CD14-positive monocyte (primary cell): ENCODE results near the gene SULT1B1. TPM values are rescaled to one million over a fixed set of nuclear protein-coding genes. Genes with fewer than 3 reads are reported as not detected.

Experiments used
- DNase-seq, 3 donors: peaks; one replicate each; pipeline ENCODE4 v3.0.0-alpha.2; 2011 to 2022
- H2AFZ ChIP-seq: 2 replicates; pipeline ENCODE4 v1.6.0; 2012; ENCODE audit warnings: mild to moderate bottlenecking, low read depth, low read length, inconsistent platforms; ENCODE audit not compliant: insufficient read depth, poor library complexity, severe bottlenecking
- H3K27ac ChIP-seq, 2 donors: 1 replicate in 1 of 2; 2 replicates in 1 of 2; pipeline ENCODE4 v1.5.1; 2012 to 2013; ENCODE audit warnings: low read length in 2 of 2, control low read depth in 1 of 2, inconsistent platforms in 1 of 2, low read depth in 1 of 2, mild to moderate bottlenecking in 1 of 2
- H3K27me3 ChIP-seq, 2 donors: one replicate each; pipeline versions ENCODE4 v1.6.0 to v1.6.1; 2011 to 2013; ENCODE audit warnings: low read length in 2 of 2; ENCODE audit not compliant: control insufficient read depth in 2 of 2, insufficient read depth in 2 of 2
- H3K36me3 ChIP-seq, 2 donors: replicated peaks in 1 of 2; 1 replicate in 1 of 2; 2 replicates in 1 of 2; pipeline versions ENCODE4 v1.5.1 to v1.6.1; 2012 to 2013; ENCODE audit warnings: low read length in 2 of 2, control low read depth in 1 of 2, inconsistent platforms in 1 of 2, mild to moderate bottlenecking in 1 of 2; ENCODE audit not compliant: insufficient read depth in 2 of 2, control insufficient read depth in 1 of 2
- H3K4me1 ChIP-seq, 2 donors: 1 replicate in 1 of 2; 2 replicates in 1 of 2; pipeline versions ENCODE4 v1.5.1 to v1.6.1; 2012 to 2013; ENCODE audit warnings: low read length in 2 of 2, control low read depth in 1 of 2, inconsistent platforms in 1 of 2, mild to moderate bottlenecking in 1 of 2, moderate library complexity in 1 of 2; ENCODE audit not compliant: insufficient read depth in 2 of 2, control insufficient read depth in 1 of 2
- H3K4me2 ChIP-seq: replicated peaks from 2 replicates; pipeline ENCODE3; 2012; ENCODE audit warnings: low read length, moderate library complexity, mild to moderate bottlenecking; ENCODE audit not compliant: poor library complexity, severe bottlenecking; ENCODE audit errors: extremely low read depth
- H3K4me3 ChIP-seq, 3 experiments: fragments of 200-600 bp in 1 of 3; sonication (generic) in 1 of 3; replicated peaks in 1 of 3; 1 replicate in 2 of 3; 2 replicates in 1 of 3; pipeline ENCODE4 v1.5.1; 2011 to 2013; ENCODE audit warnings: low read length in 3 of 3, mild to moderate bottlenecking in 3 of 3, control low read depth in 2 of 3, low read depth in 2 of 3, inconsistent platforms in 1 of 3, moderate library complexity in 1 of 3
- H3K79me2 ChIP-seq: 2 replicates; pipeline ENCODE4 v1.6.0; 2012; ENCODE audit warnings: mild to moderate bottlenecking, control low read depth, inconsistent platforms, low read length, moderate library complexity; ENCODE audit not compliant: insufficient read depth
- H3K9ac ChIP-seq: 2 replicates; pipeline ENCODE4 v1.6.0; 2017; ENCODE audit warnings: low read length, mild to moderate bottlenecking; ENCODE audit not compliant: insufficient read depth, poor library complexity, severe bottlenecking
- H3K9me3 ChIP-seq, 2 donors: replicated peaks in 1 of 2; 1 replicate in 1 of 2; 2 replicates in 1 of 2; pipeline versions ENCODE4 v1.5.1 to v1.6.1; 2012 to 2013; ENCODE audit warnings: low read length in 2 of 2, control low read depth in 1 of 2; ENCODE audit not compliant: control insufficient read depth in 1 of 2, insufficient read depth in 1 of 2
- H4K20me1 ChIP-seq: 2 replicates; pipeline ENCODE4 v1.6.0; 2012; ENCODE audit warnings: mild to moderate bottlenecking, low read length, control low read depth, moderate library complexity; ENCODE audit not compliant: insufficient read depth
- H3K27ac Mint-ChIP-seq, 7 donors: one replicate each; pipeline ENCODE4 v1.8.0; 2020; ENCODE audit warnings: mild to moderate bottlenecking in 7 of 7, mixed read lengths in 7 of 7, moderate library complexity in 6 of 7, inconsistent platforms in 2 of 7
- H3K27me3 Mint-ChIP-seq, 3 donors: one replicate each; pipeline ENCODE4 v1.8.0; 2021 to 2022; ENCODE audit warnings: low read depth in 3 of 3, mild to moderate bottlenecking in 3 of 3, mixed read lengths in 3 of 3, moderate library complexity in 3 of 3, inconsistent platforms in 1 of 3
- H3K36me3 Mint-ChIP-seq, 2 donors: one replicate each; pipeline ENCODE4 v1.8.0; 2020; ENCODE audit warnings: mixed read lengths in 2 of 2, inconsistent platforms in 1 of 2, mild to moderate bottlenecking in 1 of 2
- H3K4me1 Mint-ChIP-seq: one replicate; pipeline ENCODE4 v1.8.0; 2020; ENCODE audit warnings: mild to moderate bottlenecking, mixed read lengths
- H3K4me3 Mint-ChIP-seq, 2 donors: one replicate each; pipeline ENCODE4 v1.8.0; 2020; ENCODE audit warnings: mild to moderate bottlenecking in 2 of 2, mixed read lengths in 2 of 2, moderate library complexity in 1 of 2
- H3K9me3 Mint-ChIP-seq, 7 donors: one replicate each; pipeline ENCODE4 v1.8.0; 2020 to 2022; ENCODE audit warnings: mixed read lengths in 7 of 7, mild to moderate bottlenecking in 6 of 7, moderate library complexity in 6 of 7, inconsistent platforms in 2 of 7
- CTCF ChIP-seq: fragments of 200-600 bp; IDR thresholded peaks from one replicate; pipeline ENCODE4 v1.8.0; 2022; ENCODE audit warnings: antibody characterized with exemption, mild to moderate bottlenecking
- WGBS: methylation state at CpG from one replicate; pipeline ENCODE4 v1.1.5; 2013; ENCODE audit warnings: missing lambda C conversion rate; ENCODE audit not compliant: insufficient coverage; 5-methylcytosine and 5-hydroxymethylcytosine counted together
- intact Hi-C, 2 donors: fragments of 100-400 bp; cut with micrococcal nuclease; formaldehyde crosslinking; loops; one replicate each; pipeline versions ENCODE4 v1.15.0 to v1.15.1; 2023
- polyA plus RNA-seq, 3 donors: library from polyadenylated mRNA; depleted of rRNA in 1 of 3; unstranded in 2 of 3; stranded (reverse) in 1 of 3; fragments of 300-500 nt in 2 of 3; fragments of >200 nt in 1 of 3; fragmentation: Illumina TruSeq in 2 of 3; gene quantifications; 1 replicate in 2 of 3; 2 replicates in 1 of 3; pipeline ENCODE4 v1.2.3, GENCODE V29; 2012 to 2021

Gene SULT1B1
- polyA plus RNA-seq, 3 donors = 3.4 to 15.6 (median 11.2) TPM

- intact Hi-C loops = no loop called here
- peaks cover 32% of the 10 kb centered on the region for H3K4me1 Mint-ChIP-seq
- Histone ChIP-seq H3K36me3 (peaks cover 0 to 10% of the 10 kb centered on the region in 2 donors), H2AFZ (no peak overlapping the region), H4K20me1 (no peaks in the 10 kb centered on the region), H3K27me3 (no peaks in the 10 kb centered on the region), H3K4me2 (no peak overlapping the region), H3K79me2 (no peaks in the 10 kb centered on the region), H3K9me3 (peaks cover 40 to 59% of the 10 kb centered on the region in 2 donors), H3K4me3 (no peak overlapping the region), H3K4me1 (peaks cover 15 to 19% of the 10 kb centered on the region in 2 donors), H3K27ac (no peak overlapping the region), H3K9ac (no peak overlapping the region)
- TF ChIP-seq CTCF = no peak
- H3K27me3 Mint-ChIP-seq = no peaks in the 10 kb centered on the region
- peaks cover 54 to 73% (median 71%) of the 10 kb centered on the region in 7 donors for H3K9me3 Mint-ChIP-seq
- DNase-seq = no peak
- H3K36me3 Mint-ChIP-seq = peaks cover 32 to 53% of the 10 kb centered on the region in 2 donors
- 100% methylated on average over 5 of the region's 11 CpGs for WGBS
- no peak overlapping the region for H3K4me3 Mint-ChIP-seq
- peak overlapping the region in 1 of 7 donors; percentile 35 for H3K27ac Mint-ChIP-seq
These were observed 16.3 kb downstream of the SULT1B1 start for GRCh38 chr4:69744157-69744478.

- Histone ChIP-seq H3K9ac (no peak overlapping the region), H4K20me1 (no peaks in the 10 kb centered on the region), H3K79me2 (no peaks in the 10 kb centered on the region), H2AFZ (no peak overlapping the region), H3K36me3 (peaks cover 0 to 10% of the 10 kb centered on the region in 2 donors), H3K9me3 (peaks cover 44 to 59% of the 10 kb centered on the region in 2 donors), H3K27me3 (no peaks in the 10 kb centered on the region), H3K4me2 (no peak overlapping the region), H3K4me3 (no peak overlapping the region), H3K27ac (no peak overlapping the region), H3K4me1 (peaks cover 15 to 18% of the 10 kb centered on the region in 2 donors)
- H3K27ac Mint-ChIP-seq = peak overlapping the region in 1 of 7 donors; percentile 35
- 91% methylated on average over 13 of the region's 13 CpGs for WGBS
- no peak for DNase-seq
- no peak for TF ChIP-seq CTCF
- H3K27me3 Mint-ChIP-seq = no peaks in the 10 kb centered on the region
- peaks cover 29% of the 10 kb centered on the region for H3K4me1 Mint-ChIP-seq
- peaks cover 32 to 48% of the 10 kb centered on the region in 2 donors for H3K36me3 Mint-ChIP-seq
- H3K4me3 Mint-ChIP-seq = no peak overlapping the region
- intact Hi-C loops = no loop called here
- H3K9me3 Mint-ChIP-seq = peaks cover 53 to 75% (median 71%) of the 10 kb centered on the region in 7 donors
These were observed 16.8 kb downstream of the SULT1B1 start for GRCh38 chr4:69743476-69744156.
